Mesothelial cell of epicardium (in vitro differentiated cells): ENCODE measurements around the gene SIGLEC7. TPM values are rescaled to one million over a fixed set of nuclear protein-coding genes. Genes with fewer than 3 reads are reported as not detected.

Experiments
- DNase-seq, 2 experiments: peaks; one replicate each; pipeline ENCODE4 v3.0.0; 2021; ENCODE audit warnings: low spot score in 2 of 2; ENCODE audit not compliant: unreplicated experiment in 2 of 2
- H3K27ac Mint-ChIP-seq: 2 replicates; pipeline ENCODE4 v1.8.0; 2021; ENCODE audit warnings: mixed read lengths
- H3K27me3 Mint-ChIP-seq: 2 replicates; pipeline ENCODE4 v1.8.0; 2021; ENCODE audit warnings: low read depth, mixed read lengths
- H3K36me3 Mint-ChIP-seq: 2 replicates; pipeline ENCODE4 v1.8.0; 2021; ENCODE audit warnings: mixed read lengths
- H3K4me1 Mint-ChIP-seq: 2 replicates; pipeline ENCODE4 v1.8.0; 2021; ENCODE audit warnings: mixed read lengths
- H3K4me3 Mint-ChIP-seq: 2 replicates; pipeline ENCODE4 v1.8.0; 2021; ENCODE audit warnings: mild to moderate bottlenecking, moderate library complexity, mixed read lengths
- H3K9me3 Mint-ChIP-seq: 2 replicates; pipeline ENCODE4 v1.8.0; 2021; ENCODE audit warnings: mixed read lengths
- total RNA-seq: library from RNA; stranded (reverse); gene quantifications from 3 replicates; pipeline ENCODE4 v1.2.1, GENCODE V29; 2021
- TF ChIP-seq, protein P1 (sequence below): fragments of 200-600 bp; sonication (generic); IDR thresholded peaks from one replicate; pipeline ENCODE4 v1.5.0; 2021; ENCODE audit warnings: antibody characterized with exemption; ENCODE audit not compliant: unreplicated experiment

SIGLEC7 gene
- total RNA-seq, 1 donor from 2014 or later, result not detected

DNA sequence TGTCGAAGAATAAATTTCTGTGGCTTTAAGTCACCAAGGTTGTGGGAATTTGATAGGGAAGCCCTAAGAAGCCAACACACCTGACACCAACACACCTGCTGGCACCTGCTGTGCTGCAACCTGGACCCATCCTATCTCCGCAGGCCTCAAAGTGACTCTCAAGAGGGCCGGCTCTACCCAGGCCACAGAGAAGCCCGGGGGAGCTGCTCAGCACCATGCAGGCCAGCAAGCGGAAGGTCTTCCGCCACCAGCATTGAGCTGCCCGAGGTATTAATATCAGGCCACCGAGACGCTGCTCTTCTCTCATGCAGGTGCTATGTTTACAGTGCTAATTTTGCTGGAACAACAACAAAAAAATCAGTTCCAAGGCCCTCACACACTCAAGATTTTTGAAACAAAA, 50.6 kb downstream of the SIGLEC7 start:
- DNase-seq, result no peak
- H3K9me3 Mint-ChIP-seq, result no peaks in the 10 kb centered on the region
- no peak overlapping the region for H3K4me3 Mint-ChIP-seq
- H3K36me3 Mint-ChIP-seq, result no peaks in the 10 kb centered on the region
- TF ChIP-seq, protein P1, sequence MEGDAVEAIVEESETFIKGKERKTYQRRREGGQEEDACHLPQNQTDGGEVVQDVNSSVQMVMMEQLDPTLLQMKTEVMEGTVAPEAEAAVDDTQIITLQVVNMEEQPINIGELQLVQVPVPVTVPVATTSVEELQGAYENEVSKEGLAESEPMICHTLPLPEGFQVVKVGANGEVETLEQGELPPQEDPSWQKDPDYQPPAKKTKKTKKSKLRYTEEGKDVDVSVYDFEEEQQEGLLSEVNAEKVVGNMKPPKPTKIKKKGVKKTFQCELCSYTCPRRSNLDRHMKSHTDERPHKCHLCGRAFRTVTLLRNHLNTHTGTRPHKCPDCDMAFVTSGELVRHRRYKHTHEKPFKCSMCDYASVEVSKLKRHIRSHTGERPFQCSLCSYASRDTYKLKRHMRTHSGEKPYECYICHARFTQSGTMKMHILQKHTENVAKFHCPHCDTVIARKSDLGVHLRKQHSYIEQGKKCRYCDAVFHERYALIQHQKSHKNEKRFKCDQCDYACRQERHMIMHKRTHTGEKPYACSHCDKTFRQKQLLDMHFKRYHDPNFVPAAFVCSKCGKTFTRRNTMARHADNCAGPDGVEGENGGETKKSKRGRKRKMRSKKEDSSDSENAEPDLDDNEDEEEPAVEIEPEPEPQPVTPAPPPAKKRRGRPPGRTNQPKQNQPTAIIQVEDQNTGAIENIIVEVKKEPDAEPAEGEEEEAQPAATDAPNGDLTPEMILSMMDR, result no peak
- no peak overlapping the region for H3K27ac Mint-ChIP-seq
- H3K4me1 Mint-ChIP-seq, result no peaks in the 10 kb centered on the region
- peaks cover 18% of the 10 kb centered on the region for H3K27me3 Mint-ChIP-seq

DNA sequence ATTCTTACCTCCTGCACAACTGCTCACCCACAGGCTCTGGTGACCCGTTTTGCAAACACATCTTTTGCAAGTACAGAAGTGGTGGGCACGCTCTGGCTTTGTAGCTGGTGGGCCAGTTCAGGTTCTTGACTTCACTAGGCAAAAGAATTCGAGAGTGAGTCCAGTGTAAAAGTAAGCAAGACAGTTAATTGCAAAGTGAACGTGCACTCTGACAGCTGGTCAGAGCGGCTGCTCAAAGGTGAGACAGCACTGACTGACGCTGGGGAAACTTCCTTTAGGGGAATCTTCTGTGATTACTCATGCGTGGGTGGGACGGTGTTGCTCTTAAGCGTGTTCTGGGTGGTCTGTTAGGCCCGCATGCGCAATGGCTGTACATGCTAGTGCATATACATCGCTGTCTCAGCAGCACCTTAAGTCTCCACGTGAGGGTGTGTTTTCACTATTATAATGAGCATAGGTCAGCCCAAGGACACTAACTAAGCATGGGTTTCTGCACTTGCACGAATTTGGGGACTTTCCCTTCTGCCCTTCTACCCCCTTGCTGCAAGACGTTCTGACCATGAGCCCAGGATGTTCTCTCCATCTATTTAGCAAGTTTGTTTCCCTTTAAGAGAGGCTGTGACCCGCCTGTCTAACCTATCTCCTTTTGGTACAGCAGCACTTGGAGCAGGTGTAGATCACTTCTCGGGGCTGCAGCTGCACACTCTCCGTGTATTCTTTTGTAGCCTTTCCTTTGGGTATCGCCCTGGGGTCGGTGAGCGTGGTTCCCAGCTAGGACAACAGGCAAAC, 52.6 kb downstream of the SIGLEC7 start:
- H3K4me3 Mint-ChIP-seq, result no peak overlapping the region
- no peaks in the 10 kb centered on the region for H3K36me3 Mint-ChIP-seq
- no peak for DNase-seq
- H3K27ac Mint-ChIP-seq, result no peak overlapping the region
- TF ChIP-seq, protein P1, result no peak
- H3K27me3 Mint-ChIP-seq, result peaks cover 27% of the 10 kb centered on the region
- no peaks in the 10 kb centered on the region for H3K4me1 Mint-ChIP-seq
- H3K9me3 Mint-ChIP-seq, result no peaks in the 10 kb centered on the region

DNA sequence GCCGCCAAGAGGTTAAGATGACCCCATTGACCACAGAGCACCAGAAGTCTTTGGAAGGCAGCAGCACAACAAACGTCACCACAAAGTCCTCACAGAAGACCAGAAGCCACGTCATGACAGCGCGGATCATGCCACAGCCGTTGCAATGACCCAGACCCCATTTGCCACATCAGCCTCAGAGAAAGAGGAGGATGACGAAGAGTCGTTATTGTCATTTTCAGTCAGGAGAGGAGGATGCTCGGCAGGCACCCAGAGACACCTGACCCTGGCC, 53.1 kb downstream of the SIGLEC7 start:
- no peaks in the 10 kb centered on the region for H3K9me3 Mint-ChIP-seq
- no peaks in the 10 kb centered on the region for H3K36me3 Mint-ChIP-seq
- H3K4me1 Mint-ChIP-seq, result no peaks in the 10 kb centered on the region
- DNase-seq, result no peak
- TF ChIP-seq, protein P1, result no peak
- no peak overlapping the region for H3K4me3 Mint-ChIP-seq
- no peak overlapping the region for H3K27ac Mint-ChIP-seq
- peaks cover 31% of the 10 kb centered on the region for H3K27me3 Mint-ChIP-seq

DNA sequence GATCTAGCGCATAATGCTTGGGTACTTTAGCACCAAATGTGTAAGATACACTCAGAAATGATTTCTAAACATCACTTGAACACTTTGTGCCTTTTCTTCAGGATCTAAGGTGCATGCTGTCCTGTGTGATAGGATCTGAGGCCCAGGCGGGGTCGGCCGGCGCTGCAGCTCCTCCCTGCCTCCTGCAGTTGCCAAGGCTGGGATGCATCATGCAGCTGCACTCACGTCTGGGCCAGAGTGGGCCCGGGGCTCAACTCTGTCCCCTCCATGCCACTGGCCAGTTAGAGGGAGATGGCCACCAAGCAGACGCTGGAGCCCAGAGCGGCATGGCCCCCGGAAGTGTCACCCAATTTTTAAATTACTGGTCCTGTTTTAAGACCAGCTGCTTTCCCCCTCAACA, 53.5 kb downstream of the SIGLEC7 start:
- Mint-ChIP-seq H3K36me3 (no peaks in the 10 kb centered on the region), H3K4me1 (no peaks in the 10 kb centered on the region), H3K9me3 (no peaks in the 10 kb centered on the region), H3K27me3 (peaks cover 33% of the 10 kb centered on the region), H3K4me3 (no peak overlapping the region), H3K27ac (no peak overlapping the region)
- TF ChIP-seq, protein P1, result no peak
- no peak for DNase-seq

DNA sequence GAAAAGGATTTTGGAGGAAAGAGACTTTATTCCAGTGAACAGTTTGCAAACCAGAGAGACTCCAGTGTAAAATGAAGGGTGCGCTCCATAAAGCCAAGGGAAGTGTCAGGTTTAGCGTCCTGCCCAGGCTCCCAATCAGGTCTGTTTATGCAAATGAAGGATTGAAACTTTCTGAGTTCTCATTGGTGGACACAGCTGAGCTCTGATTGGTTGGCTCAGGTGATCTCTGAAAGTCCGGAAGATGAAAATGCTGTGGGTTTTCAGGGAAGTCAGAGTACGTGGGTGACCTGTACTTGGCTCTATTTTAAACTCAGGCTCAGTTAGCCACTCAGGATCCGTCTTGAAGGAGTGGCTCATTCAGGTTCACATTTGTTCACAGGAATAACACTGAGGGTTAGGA, 54.1 kb downstream of the SIGLEC7 start:
- DNase-seq, result no peak
- H3K36me3 Mint-ChIP-seq, result no peaks in the 10 kb centered on the region
- no peaks in the 10 kb centered on the region for H3K9me3 Mint-ChIP-seq
- no peaks in the 10 kb centered on the region for H3K4me1 Mint-ChIP-seq
- no peak overlapping the region for H3K4me3 Mint-ChIP-seq
- H3K27ac Mint-ChIP-seq, result no peak overlapping the region
- peaks cover 35% of the 10 kb centered on the region for H3K27me3 Mint-ChIP-seq
- TF ChIP-seq, protein P1, result no peak

DNA sequence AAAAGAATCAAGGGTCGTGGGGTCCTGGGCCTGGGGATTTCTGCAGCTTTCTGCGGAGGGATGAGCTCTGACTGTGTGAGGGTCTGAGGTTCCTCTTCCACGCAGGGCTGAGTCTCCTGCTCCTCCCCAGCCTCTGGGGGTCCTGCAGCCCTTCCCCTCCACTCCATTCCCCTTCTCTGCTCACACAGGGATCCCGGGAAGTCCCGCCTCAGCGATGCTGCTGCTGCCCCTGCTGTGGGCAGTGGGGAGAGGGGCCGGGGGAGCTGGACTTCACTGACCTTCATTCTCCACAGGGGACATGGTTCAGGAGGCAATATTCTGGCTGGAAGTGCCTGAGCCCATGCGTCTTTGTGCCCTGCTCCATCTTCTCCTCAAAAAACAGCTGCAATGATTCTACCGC, 56.5 kb downstream of the SIGLEC7 start:
- Mint-ChIP-seq H3K27ac (no peak overlapping the region), H3K27me3 (peaks cover 42% of the 10 kb centered on the region), H3K4me3 (no peak overlapping the region), H3K36me3 (no peaks in the 10 kb centered on the region), H3K4me1 (no peaks in the 10 kb centered on the region), H3K9me3 (no peaks in the 10 kb centered on the region)
- no peak for DNase-seq
- TF ChIP-seq, protein P1, result no peak
